ENCODE data around the gene SMTNL2.

The SMTNL2 gene

DNA sequence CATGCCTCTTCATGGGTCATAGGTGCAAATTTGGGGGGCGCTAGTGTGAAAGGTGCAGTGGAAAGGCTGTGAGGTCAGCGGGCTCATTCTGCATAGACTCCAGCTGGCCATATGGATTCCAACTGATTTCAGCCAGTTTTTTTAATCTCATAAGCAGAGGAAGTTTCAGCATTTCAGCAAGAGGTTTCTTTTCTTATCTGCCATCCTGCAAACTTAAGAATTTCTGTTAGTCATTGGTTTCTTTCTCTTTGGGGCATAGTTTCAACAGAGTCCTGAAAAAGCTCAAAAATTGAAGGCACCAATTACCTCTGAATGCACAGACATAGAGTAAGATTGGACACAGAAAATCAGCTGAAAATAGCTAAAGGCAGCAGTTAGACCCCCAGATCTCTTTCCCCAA lies 73.3 kb downstream of the SMTNL2 start:
- TF ChIP-seq, protein P1, sequence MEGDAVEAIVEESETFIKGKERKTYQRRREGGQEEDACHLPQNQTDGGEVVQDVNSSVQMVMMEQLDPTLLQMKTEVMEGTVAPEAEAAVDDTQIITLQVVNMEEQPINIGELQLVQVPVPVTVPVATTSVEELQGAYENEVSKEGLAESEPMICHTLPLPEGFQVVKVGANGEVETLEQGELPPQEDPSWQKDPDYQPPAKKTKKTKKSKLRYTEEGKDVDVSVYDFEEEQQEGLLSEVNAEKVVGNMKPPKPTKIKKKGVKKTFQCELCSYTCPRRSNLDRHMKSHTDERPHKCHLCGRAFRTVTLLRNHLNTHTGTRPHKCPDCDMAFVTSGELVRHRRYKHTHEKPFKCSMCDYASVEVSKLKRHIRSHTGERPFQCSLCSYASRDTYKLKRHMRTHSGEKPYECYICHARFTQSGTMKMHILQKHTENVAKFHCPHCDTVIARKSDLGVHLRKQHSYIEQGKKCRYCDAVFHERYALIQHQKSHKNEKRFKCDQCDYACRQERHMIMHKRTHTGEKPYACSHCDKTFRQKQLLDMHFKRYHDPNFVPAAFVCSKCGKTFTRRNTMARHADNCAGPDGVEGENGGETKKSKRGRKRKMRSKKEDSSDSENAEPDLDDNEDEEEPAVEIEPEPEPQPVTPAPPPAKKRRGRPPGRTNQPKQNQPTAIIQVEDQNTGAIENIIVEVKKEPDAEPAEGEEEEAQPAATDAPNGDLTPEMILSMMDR (IDR thresholded peaks at IDR 0.05; ENCODE audit: low read depth, low read length): no peak
- peak; percentile 13 to 71 for DNase-seq (ENCODE audit: low read depth in 2 of 2)
- no peak overlapping the region for H3K4me3 ChIP-seq (replicated peaks in 1 of 2; ENCODE audit: low read depth in 2 of 2, low read length in 2 of 2)
